ENCODE measurements around the gene NDUFAF3. TPM values are rescaled to one million over a fixed set of nuclear protein-coding genes. Genes with fewer than 3 reads are reported as not detected.

NDUFAF3 gene
- total RNA-seq, 2 experiments from 2014 or later, result 84.5 to 93.2 TPM

DNA sequence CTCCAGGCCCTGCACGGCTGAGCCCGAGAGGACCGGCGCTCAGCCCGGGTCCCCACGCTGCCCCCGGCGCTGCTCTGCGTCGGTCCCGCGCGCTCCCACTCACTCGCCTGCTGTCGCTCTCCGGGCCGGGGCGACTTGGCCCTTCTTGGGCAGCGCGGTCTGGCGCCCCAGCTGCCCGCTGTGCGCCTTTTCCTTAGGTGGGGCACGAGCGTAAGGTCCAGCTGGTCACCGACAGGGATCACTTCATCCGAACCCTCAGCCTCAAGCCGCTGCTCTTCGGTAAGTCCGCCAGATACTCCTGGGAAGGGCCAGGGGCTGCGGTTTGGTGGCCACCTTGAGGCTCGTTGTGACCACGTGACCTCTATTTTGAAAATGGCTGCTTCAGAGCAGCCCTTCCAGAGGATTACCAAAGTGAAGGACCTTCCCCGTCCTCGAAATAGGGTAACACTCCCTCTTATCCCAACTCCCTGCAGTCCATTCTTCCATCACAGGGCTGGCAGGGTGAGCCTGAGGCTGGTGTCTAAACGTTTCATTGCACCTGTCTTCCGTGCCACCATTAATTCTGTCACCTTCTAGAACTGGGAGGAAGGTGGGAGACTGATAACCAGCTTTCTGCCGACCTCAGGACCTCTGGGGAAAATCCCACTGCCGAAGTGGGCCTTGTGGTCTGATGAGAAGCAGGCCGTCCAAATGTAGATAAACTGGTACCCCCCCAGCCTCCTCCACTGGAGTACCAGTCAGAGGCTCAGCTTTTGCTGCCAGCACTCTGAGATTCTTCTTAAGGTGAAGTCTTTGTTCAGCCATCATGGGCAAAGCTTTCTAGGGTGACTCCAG is 31.1 kb upstream of the NDUFAF3 start:
- no peaks in the 10 kb centered on the region for H3K9me3 Mint-ChIP-seq

DNA sequence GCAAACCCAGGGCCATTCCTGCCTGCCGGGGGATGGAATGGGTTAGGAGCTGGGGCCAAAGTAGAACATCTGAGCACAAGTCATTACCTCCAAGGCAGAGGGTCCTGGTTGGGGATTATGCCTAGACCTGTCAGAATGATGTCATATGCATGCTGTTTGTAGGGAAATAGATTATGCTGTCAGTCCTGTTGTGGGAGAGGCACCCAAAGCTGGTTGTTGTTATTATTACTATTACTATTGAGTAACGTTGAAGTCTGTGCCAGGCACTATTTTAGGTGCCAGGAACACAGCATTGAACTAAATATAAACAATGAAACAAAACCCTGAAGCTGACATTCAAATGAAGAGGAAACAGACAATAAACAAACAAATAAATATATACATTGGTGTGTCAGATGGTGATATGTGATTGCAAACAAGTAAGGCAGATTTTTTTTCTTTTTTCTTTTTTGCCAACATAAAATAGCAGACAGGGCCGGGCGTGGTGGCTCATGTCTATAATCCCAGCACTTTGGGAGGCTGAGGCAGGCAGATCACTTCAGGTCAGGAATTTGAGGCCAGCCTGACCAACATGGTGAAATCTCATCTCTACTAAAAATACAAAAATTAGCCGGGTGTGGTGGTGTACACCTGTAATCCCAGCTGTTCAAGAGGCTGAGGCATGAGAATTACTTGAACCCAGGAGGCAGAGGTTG is 29.9 kb upstream of the NDUFAF3 start:
- Mint-ChIP-seq H3K9me3 (no peaks in the 10 kb centered on the region), H3K27ac (peak overlapping the region; percentile 75), H3K4me3 (peak overlapping the region; percentile 91), H3K36me3 (ENCODE audit: low read depth) (peaks cover 21% of the 10 kb centered on the region), H3K27me3 (no peaks in the 10 kb centered on the region), H3K4me1 (peaks cover 54% of the 10 kb centered on the region)
- ChIA-PET CTCF (interaction anchor here (1.8 to 3.5 kb wide), 3 partner anchors 12 to 30 kb away, joined by 4 to 23 read pairs (median 14); partner anchors contain the start of genes NDUFAF3 and WDR6), POLR2A (interaction anchor here (0.5 to 1.3 kb wide), 2 partner anchors 30 to 100 kb away, joined by 5 read pairs; partner anchors contain the start of gene NDUFAF3)
- DNase-seq, result no peak

More for the DNA sequence above, 31.1 kb upstream of the NDUFAF3 start:
- POLR2A ChIA-PET, result interaction anchor here (0.7 to 1.3 kb wide), 2 partner anchors 17 to 31 kb away, joined by 3 to 5 read pairs; partner anchors contain the start of gene NDUFAF3
- Mint-ChIP-seq H3K4me3 (peak overlapping the region; percentile 91), H3K27me3 (no peaks in the 10 kb centered on the region), H3K4me1 (peaks cover 58% of the 10 kb centered on the region), H3K27ac (peak overlapping the region; percentile 95), H3K36me3 (ENCODE audit: low read depth) (peaks cover 21% of the 10 kb centered on the region)
- DNase-seq, result peak; percentile 48
- CTCF ChIA-PET, result interaction anchor here (1.8 to 3.5 kb wide), 4 partner anchors 13 to 31 kb away, joined by 4 to 23 read pairs (median 10); partner anchors contain the start of genes NDUFAF3 and WDR6

DNA sequence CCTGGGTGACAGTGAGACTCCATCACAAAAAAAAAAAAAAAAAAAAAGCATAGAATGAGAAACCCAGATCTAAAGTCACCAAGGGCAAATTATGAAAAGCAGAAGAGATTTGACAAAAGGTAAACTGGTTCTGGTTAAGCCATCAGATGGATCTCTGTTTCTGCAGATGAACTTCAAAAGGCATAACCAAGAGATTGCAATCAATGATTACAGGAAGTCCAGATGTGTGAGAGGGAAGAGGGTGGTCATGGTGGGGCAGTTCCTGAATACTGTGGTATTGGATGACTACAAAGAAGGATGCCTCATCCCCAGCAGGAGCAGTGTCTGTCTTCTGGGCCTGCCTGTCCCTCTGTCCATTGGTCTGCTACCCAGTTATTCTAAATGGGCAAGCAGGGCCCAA is 28.1 kb upstream of the NDUFAF3 start:
- DNase-seq, result no peak
- Mint-ChIP-seq H3K36me3 (ENCODE audit: low read depth) (peaks cover 19% of the 10 kb centered on the region), H3K27me3 (no peaks in the 10 kb centered on the region), H3K9me3 (no peaks in the 10 kb centered on the region), H3K27ac (no peak overlapping the region), H3K4me3 (no peak overlapping the region), H3K4me1 (peaks cover 45% of the 10 kb centered on the region)
- ChIA-PET CTCF (interaction anchor here (0.6 to 2.3 kb wide), 2 partner anchors 13 to 83 kb away, joined by 3 to 8 read pairs; partner anchors contain the start of gene WDR6), POLR2A (no interaction called here)

DNA sequence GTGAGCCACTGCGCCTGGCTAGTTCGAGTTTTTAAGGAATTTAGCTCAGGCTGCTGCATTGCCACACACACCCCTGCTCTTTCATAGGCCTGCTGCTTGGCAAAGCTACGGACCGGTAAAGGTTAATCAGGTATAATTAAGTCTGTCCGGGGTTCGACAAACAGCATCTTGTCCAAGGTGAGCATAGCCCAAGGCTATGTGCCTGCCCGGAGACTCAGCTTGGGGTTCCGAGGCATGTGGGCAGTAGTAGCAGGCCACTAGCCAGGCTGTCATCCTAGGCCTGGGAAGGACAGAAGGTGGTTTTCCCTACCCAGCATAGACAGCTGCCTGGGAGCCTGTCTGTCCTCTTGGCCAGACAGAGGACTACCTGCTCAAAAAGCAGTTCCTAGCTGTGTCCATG is 25.3 kb upstream of the NDUFAF3 start:
- ChIA-PET CTCF (interaction anchor here (1.2 to 1.6 kb wide), 2 partner anchors 9 to 10 kb away, joined by 5 to 7 read pairs; partner anchors contain the start of gene WDR6), POLR2A (interaction anchor here (0.5 kb wide), 1 partner anchor 179 kb away, joined by 3 read pairs; no protein-coding TSS in a partner anchor)
- peaks cover 25% of the 10 kb centered on the region for H3K4me1 Mint-ChIP-seq
- no peak overlapping the region for H3K27ac Mint-ChIP-seq
- no peaks in the 10 kb centered on the region for H3K27me3 Mint-ChIP-seq
- H3K36me3 Mint-ChIP-seq (ENCODE audit: low read depth), result peaks cover 13% of the 10 kb centered on the region
- H3K9me3 Mint-ChIP-seq, result no peaks in the 10 kb centered on the region
- DNase-seq, result no peak
- H3K4me3 Mint-ChIP-seq, result no peak overlapping the region

DNA sequence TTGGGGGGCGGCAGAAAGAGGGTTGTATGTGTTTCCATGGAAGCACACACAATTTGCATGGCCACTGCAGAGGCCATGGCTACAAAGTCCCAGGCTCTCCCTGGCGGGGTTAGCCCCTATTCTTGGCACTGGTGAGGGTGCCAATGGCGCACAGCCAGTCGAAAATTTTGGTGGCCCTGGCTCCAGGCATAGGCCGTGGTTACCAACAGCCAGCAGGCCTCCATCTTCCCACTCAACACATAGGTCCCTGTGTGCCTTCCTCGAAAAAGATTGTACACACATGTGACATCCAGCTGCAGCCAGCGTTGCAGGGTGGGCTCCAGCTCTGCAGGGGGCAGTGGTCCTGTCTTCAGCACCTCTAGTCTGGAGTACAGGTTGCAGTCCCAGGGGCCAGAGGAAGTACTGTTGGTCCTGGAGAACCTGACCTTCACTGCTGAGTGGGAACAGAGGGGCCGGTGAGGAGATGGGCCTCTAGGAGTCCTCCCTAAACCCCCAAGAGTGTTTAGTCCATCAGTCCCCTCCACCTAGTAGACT is 24.8 kb upstream of the NDUFAF3 start:
- H3K4me3 Mint-ChIP-seq, result no peak overlapping the region
- CTCF ChIA-PET, result interaction anchor here (1.2 to 1.6 kb wide), 2 partner anchors 9 to 10 kb away, joined by 5 to 7 read pairs; partner anchors contain the start of gene WDR6
- POLR2A ChIA-PET, result no interaction called here
- no peak for DNase-seq
- peaks cover 8% of the 10 kb centered on the region for H3K36me3 Mint-ChIP-seq (ENCODE audit: low read depth)
- H3K27ac Mint-ChIP-seq, result no peak overlapping the region
- H3K27me3 Mint-ChIP-seq, result no peaks in the 10 kb centered on the region
- H3K4me1 Mint-ChIP-seq, result peaks cover 23% of the 10 kb centered on the region
- no peaks in the 10 kb centered on the region for H3K9me3 Mint-ChIP-seq

DNA sequence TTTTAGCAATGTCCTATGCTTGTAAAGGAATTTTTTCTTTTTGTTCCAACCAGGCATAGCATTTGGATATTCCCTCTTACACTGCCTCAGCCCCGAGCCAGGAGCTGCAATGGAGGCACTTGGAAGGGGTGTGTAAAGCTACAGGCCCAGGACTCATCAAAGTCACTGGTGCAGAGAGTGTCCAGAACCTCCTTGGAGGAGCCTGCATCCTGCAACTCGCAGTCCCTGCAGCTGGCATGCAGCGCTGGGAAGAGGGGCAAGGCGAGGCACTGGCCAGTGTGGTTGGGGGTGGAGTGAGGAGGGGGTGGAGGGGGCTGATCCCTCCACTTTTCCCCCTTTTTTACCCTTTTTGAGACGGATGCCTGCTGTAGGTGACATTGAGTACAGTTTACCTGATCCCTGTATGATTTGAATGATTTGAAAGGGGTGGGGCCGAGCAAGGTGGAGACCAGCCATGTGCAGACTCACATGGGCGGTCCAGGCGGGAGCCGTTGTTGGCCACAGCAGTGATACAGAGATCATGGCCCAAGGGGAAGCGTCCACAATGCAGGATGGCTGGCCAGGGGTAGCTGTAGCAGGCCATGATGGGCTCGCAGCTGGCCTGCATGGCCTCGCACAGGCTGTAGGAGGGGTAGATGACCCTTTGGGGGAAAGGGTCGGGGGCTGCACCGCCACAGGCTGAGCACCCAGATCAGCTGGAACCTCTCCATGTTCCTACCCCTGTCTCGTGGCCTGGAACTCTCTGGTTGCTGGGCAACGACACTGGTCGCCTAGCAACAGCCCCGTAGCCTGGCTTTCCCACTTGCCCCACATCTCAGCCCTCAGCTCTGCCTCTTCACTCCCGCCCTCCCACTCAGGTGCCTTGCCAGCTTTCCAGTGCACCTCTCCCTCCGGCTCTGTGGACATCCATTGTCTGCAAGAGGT is 23.9 kb upstream of the NDUFAF3 start:
- Mint-ChIP-seq H3K27ac (no peak overlapping the region), H3K4me3 (no peak overlapping the region), H3K27me3 (no peaks in the 10 kb centered on the region), H3K4me1 (peaks cover 29% of the 10 kb centered on the region), H3K9me3 (no peaks in the 10 kb centered on the region), H3K36me3 (ENCODE audit: low read depth) (peaks cover 8% of the 10 kb centered on the region)
- DNase-seq, result no peak
- CTCF ChIA-PET, result interaction anchor here (0.5 kb wide), 1 partner anchor 482 kb away, joined by 4 read pairs; no protein-coding TSS in a partner anchor
- POLR2A ChIA-PET, result no interaction called here

DNA sequence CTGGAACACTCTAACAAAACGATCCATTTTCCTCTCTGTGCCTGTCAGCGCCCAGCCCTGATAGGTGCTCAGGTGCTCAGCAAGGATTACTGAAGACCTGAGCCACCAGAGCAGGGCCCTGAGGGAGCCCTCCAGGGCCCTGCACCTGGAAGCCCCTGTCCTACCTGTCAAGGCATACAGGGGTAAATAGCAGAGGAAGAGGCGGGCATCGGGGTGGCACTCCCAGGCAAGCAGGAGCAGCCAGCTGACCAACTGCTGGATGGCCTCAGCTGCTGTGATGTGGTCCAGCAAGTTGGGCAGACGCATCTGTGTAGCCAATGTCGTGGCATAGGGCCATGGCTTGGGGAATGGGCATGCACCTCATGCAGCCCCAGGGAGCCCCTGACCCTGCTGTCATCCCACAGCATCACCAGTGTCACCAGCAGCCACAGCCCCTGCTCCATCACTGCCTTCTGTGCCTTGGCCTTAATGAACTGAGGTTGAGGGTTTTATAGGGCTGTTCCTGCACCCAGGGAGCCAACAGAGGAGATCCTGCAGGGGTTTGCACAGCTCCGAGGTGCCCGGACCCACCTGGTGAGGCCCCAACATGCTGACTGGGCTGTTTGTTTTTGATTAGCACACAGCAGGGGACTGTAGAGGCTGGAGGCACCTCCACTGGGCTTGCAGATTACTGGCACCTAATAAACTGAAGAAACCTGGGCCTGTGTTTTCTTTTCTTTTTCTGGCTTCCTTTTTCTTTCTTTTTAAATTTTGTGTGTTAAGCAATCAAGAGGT is 22.6 kb upstream of the NDUFAF3 start:
- peaks cover 6% of the 10 kb centered on the region for H3K36me3 Mint-ChIP-seq (ENCODE audit: low read depth)
- peak overlapping the region; percentile 72 for H3K27ac Mint-ChIP-seq
- ChIA-PET POLR2A (no interaction called here), CTCF (interaction anchor here (0.6 kb wide), 1 partner anchor 964 kb away, joined by 3 read pairs; no protein-coding TSS in a partner anchor)
- no peaks in the 10 kb centered on the region for H3K27me3 Mint-ChIP-seq
- no peaks in the 10 kb centered on the region for H3K9me3 Mint-ChIP-seq
- no peak for DNase-seq
- H3K4me1 Mint-ChIP-seq, result peaks cover 18% of the 10 kb centered on the region
- no peak overlapping the region for H3K4me3 Mint-ChIP-seq

DNA sequence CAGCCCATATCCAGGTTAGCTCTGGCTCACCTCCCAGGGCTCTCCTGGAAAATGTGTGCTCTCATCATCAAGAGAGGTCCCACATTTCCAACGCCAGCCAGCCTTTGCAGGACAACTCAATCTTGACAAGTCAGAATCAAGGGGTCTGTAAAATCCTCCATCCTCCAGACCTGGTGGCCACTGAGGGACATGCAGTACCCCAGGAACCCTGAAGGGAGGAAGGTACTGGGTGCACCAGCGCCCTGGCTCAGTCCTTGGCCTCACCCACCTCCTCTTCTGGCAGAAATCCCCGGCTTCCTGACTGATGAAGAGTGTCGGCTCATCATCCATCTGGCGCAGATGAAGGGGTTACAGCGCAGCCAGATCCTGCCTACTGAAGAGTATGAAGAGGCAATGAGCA is 20.8 kb upstream of the NDUFAF3 start:
- DNase-seq, result no peak
- Mint-ChIP-seq H3K27me3 (no peaks in the 10 kb centered on the region), H3K36me3 (ENCODE audit: low read depth) (no peaks in the 10 kb centered on the region), H3K4me1 (peaks cover 10% of the 10 kb centered on the region), H3K27ac (no peak overlapping the region), H3K4me3 (no peak overlapping the region), H3K9me3 (no peaks in the 10 kb centered on the region)
- ChIA-PET CTCF (interaction anchor here (0.6 to 1.6 kb wide), 4 partner anchors 21 to 131 kb away, joined by 3 to 4 read pairs (median 4); partner anchors contain the start of genes ARIH2 and NDUFAF3), POLR2A (no interaction called here)

DNA sequence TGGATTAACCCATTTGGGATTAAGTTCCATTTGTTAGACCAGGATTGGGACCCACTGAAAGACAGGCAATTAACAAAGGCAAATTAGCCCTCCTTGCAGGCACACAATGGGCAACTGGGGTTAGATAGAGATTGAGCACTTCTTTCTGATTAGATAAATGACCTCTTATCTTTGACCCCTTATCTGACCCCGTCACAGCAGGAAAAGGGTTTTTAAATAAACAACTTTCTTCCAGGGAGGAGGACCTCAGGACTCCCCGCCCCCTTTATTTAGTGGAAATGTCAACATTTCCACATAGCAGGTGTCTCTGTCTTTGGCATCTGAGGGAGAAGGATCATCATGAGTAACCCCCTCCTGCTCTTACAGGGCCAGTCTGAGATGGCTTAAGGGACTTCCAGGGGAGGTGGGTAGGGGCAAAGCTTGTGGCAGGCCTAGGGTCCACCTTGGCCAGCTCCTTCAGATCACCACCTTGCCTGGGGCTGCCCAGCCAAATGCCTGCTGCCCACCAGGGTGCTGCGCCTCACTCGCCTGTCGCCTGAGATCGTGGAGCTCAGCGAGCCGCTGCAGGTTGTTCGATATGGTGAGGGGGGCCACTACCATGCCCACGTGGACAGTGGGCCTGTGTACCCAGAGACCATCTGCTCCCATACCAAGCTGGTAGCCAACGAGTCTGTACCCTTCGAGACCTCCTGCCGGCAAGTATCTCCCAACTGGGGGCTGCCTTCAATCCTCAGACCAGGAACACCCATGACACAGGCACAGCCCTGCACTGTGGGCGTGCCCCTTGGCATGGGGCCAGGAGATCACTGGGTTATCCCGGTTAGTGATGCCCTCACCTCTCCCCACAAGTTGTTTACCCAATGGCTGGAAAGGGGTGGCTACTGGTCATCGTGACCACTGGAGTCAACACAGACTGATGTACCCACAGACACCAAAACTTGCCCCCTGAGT is 17.3 kb upstream of the NDUFAF3 start:
- no peaks in the 10 kb centered on the region for H3K27me3 Mint-ChIP-seq
- H3K4me1 Mint-ChIP-seq, result peaks cover 38% of the 10 kb centered on the region
- ChIA-PET CTCF (interaction anchor here (0.6 to 4.6 kb wide), 5 partner anchors 13 to 19 kb away, joined by 3 to 33 read pairs (median 9); partner anchors contain the start of gene NDUFAF3), POLR2A (no interaction called here)
- peaks cover 2% of the 10 kb centered on the region for H3K36me3 Mint-ChIP-seq (ENCODE audit: low read depth)
- H3K9me3 Mint-ChIP-seq, result no peaks in the 10 kb centered on the region
- no peak overlapping the region for H3K4me3 Mint-ChIP-seq
- no peak for DNase-seq
- H3K27ac Mint-ChIP-seq, result peak overlapping the region; percentile 13

DNA sequence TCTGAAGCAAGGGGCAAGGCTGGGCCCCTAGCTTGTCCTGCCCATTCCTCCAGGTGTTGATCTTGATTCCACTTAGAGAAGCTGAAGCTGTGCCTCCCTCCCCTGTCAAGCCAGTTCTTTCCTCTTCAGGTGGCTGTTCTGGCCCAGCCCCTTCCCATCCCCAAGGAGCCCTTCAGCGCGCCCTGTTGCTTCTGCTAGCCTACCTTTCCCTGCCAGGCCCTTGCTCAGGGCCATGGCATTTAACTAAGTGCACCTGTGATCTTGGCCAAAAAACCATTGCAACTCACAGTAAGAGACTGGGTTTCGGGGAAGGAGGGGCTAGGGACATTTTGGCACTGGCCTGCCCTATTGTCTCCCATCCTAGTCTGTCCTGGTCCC is 16.6 kb upstream of the NDUFAF3 start:
- ChIA-PET POLR2A (no interaction called here), CTCF (interaction anchor here (2.2 to 4.6 kb wide), 3 partner anchors 14 to 18 kb away, joined by 9 to 33 read pairs (median 14); partner anchors contain the start of gene NDUFAF3)
- no peaks in the 10 kb centered on the region for H3K9me3 Mint-ChIP-seq
- no peak overlapping the region for H3K27ac Mint-ChIP-seq
- peaks cover 38% of the 10 kb centered on the region for H3K4me1 Mint-ChIP-seq
- no peak for DNase-seq
- H3K36me3 Mint-ChIP-seq (ENCODE audit: low read depth), result peaks cover 2% of the 10 kb centered on the region
- no peak overlapping the region for H3K4me3 Mint-ChIP-seq
- no peaks in the 10 kb centered on the region for H3K27me3 Mint-ChIP-seq
